Natural killer cell (primary cell): ENCODE results near the gene NR3C2. TPM values are rescaled to one million over a fixed set of nuclear protein-coding genes. Genes with fewer than 3 reads are reported as not detected.

ENCODE experiments used
- ATAC-seq, 3 donors: fragments of 150-1000 bp in 2 of 3; fragments of 200-7000 bp in 1 of 3; cut with Tn5 transposase; 1 replicate in 1 of 3; 2 replicates in 2 of 3; pipeline ENCODE4 v1.10.0; 2021; ENCODE audit warnings: mild to moderate bottlenecking in 2 of 3, moderate library complexity in 2 of 3
- DNase-seq, 2 donors: peaks; one replicate each; pipeline versions ENCODE4 v3.0.0 to v3.0.0-alpha.2; 2013 to 2021; ENCODE audit warnings: mixed read lengths in 1 of 2
- H3K27ac ChIP-seq: one replicate; pipeline ENCODE4 v1.5.1; 2013; ENCODE audit warnings: mild to moderate bottlenecking, low read length
- H3K27me3 ChIP-seq: one replicate; pipeline ENCODE4 v1.6.1; 2013; ENCODE audit warnings: low read length; ENCODE audit not compliant: control insufficient read depth, insufficient read depth
- H3K36me3 ChIP-seq: one replicate; pipeline ENCODE4 v1.6.1; 2013; ENCODE audit warnings: low read length; ENCODE audit not compliant: control insufficient read depth, insufficient read depth
- H3K4me1 ChIP-seq: one replicate; pipeline ENCODE4 v1.6.1; 2013; ENCODE audit warnings: low read length; ENCODE audit not compliant: control insufficient read depth, insufficient read depth
- H3K4me3 ChIP-seq: one replicate; pipeline ENCODE4 v1.5.1; 2013; ENCODE audit warnings: low read length
- H3K9me3 ChIP-seq: one replicate; pipeline ENCODE4 v1.6.1; 2013; ENCODE audit warnings: low read length; ENCODE audit not compliant: control insufficient read depth, insufficient read depth
- H3K27ac Mint-ChIP-seq, 2 donors: one replicate each; pipeline ENCODE4 v1.8.0; 2022; ENCODE audit warnings: mild to moderate bottlenecking in 2 of 2, mixed read lengths in 2 of 2, moderate library complexity in 1 of 2
- H3K27me3 Mint-ChIP-seq, 2 donors: one replicate each; pipeline ENCODE4 v1.8.0; 2022; ENCODE audit warnings: low read depth in 2 of 2, mixed read lengths in 2 of 2
- H3K36me3 Mint-ChIP-seq: one replicate; pipeline ENCODE4 v1.8.0; 2022; ENCODE audit warnings: mixed read lengths
- H3K4me1 Mint-ChIP-seq, 2 donors: one replicate each; pipeline ENCODE4 v1.8.0; 2022; ENCODE audit warnings: mixed read lengths in 2 of 2
- H3K4me3 Mint-ChIP-seq: one replicate; pipeline ENCODE4 v1.8.0; 2022; ENCODE audit warnings: mild to moderate bottlenecking, moderate library complexity, mixed read lengths
- H3K9me3 Mint-ChIP-seq, 2 donors: one replicate each; pipeline ENCODE4 v1.8.0; 2022; ENCODE audit warnings: mixed read lengths in 2 of 2
- CTCF ChIP-seq: fragments of 200-600 bp; IDR thresholded peaks from one replicate; pipeline ENCODE4 v1.8.0; 2022; ENCODE audit warnings: antibody characterized with exemption
- WGBS: methylation state at CpG from one replicate; pipeline ENCODE4 v1.1.7; 2013; ENCODE audit warnings: missing lambda C conversion rate; ENCODE audit not compliant: insufficient coverage; 5-methylcytosine and 5-hydroxymethylcytosine counted together
- intact Hi-C: fragments of 100-400 bp; cut with micrococcal nuclease; formaldehyde crosslinking; loops from one replicate; pipeline ENCODE4 v1.14.2; 2022
- total RNA-seq, 4 donors: library from RNA; stranded (reverse); fragments of 120-200 nt in 1 of 4; gene quantifications; one replicate each; pipeline versions ENCODE4 v1.2.3 to v1.2.4, GENCODE V29; 2013 to 2022

NR3C2 gene
- total RNA-seq, 3 donors from 2014 or later (not counting 1 experiment from before 2014, with no cell fraction given), result 4.2 to 8.6 (median 6.3) TPM

GRCh38 chr4:148081267-148081666 lies 360.9 kb downstream of the NR3C2 start:
- Histone ChIP-seq H3K36me3 (no peaks in the 10 kb centered on the region), H3K27me3 (no peaks in the 10 kb centered on the region), H3K27ac (no peak overlapping the region), H3K4me1 (no peaks in the 10 kb centered on the region), H3K4me3 (no peak overlapping the region), H3K9me3 (no peaks in the 10 kb centered on the region)
- Mint-ChIP-seq H3K4me3 (no peak overlapping the region), H3K9me3 (peaks cover 0 to 9% of the 10 kb centered on the region in 2 donors), H3K36me3 (peaks cover 1% of the 10 kb centered on the region), H3K27me3 (no peaks in the 10 kb centered on the region), H3K4me1 (no peaks in the 10 kb centered on the region), H3K27ac (no peak overlapping the region)
- 94% methylated on average over 12 of the region's 12 CpGs for WGBS
- ATAC-seq (no peak), DNase-seq (no peak)
- intact Hi-C loops, result no loop called here
- no peak for TF ChIP-seq CTCF

GRCh38 chr4:148079961-148080360 lies 362.3 kb downstream of the NR3C2 start:
- Histone ChIP-seq H3K27ac (no peak overlapping the region), H3K9me3 (peaks cover 10% of the 10 kb centered on the region), H3K36me3 (peaks cover 3% of the 10 kb centered on the region), H3K27me3 (no peaks in the 10 kb centered on the region), H3K4me1 (no peaks in the 10 kb centered on the region), H3K4me3 (no peak overlapping the region)
- ATAC-seq (no peak), DNase-seq (no peak)
- Mint-ChIP-seq H3K9me3 (peaks cover 4 to 13% of the 10 kb centered on the region in 2 donors), H3K4me3 (no peak overlapping the region), H3K36me3 (peaks cover 15% of the 10 kb centered on the region), H3K27me3 (no peaks in the 10 kb centered on the region), H3K4me1 (no peaks in the 10 kb centered on the region), H3K27ac (no peak overlapping the region)
- intact Hi-C loops, result no loop called here
- WGBS, result 93% methylated on average over 6 of the region's 7 CpGs
- no peak for TF ChIP-seq CTCF

DNA sequence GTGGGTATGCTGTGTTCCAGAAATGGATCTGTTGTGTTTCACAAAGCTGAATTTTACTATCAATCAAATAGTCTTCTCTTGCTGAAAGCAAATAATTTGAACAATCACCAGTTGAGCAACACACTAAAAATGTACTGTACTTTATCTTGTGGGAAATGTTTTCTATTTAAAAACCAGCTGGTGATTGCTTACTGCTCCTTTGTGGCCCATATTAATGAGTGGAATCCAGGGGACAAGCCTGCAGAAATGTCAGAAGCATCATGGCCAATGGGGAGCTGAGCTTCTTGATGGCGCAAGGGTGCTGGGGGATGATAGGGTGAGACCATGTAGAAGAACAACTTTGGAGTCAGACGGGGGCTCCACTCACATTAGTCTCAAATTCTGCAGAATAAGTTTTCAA lies 364.2 kb downstream of the NR3C2 start:
- Mint-ChIP-seq H3K36me3 (peaks cover 26% of the 10 kb centered on the region), H3K9me3 (peaks cover 4 to 15% of the 10 kb centered on the region in 2 donors), H3K27ac (no peak overlapping the region), H3K4me1 (no peaks in the 10 kb centered on the region), H3K4me3 (no peak overlapping the region), H3K27me3 (no peaks in the 10 kb centered on the region)
- 98% methylated on average over 2 of the region's 2 CpGs for WGBS
- Histone ChIP-seq H3K27ac (no peak overlapping the region), H3K27me3 (no peaks in the 10 kb centered on the region), H3K9me3 (peaks cover 27% of the 10 kb centered on the region), H3K36me3 (peaks cover 16% of the 10 kb centered on the region), H3K4me3 (no peak overlapping the region), H3K4me1 (no peaks in the 10 kb centered on the region)
- DNase-seq (no peak), ATAC-seq (no peak)
- no peak for TF ChIP-seq CTCF
- intact Hi-C loops, result no loop called here

- no peak for TF ChIP-seq CTCF
- Mint-ChIP-seq H3K27me3 (no peaks in the 10 kb centered on the region), H3K4me1 (no peaks in the 10 kb centered on the region), H3K4me3 (no peak overlapping the region), H3K27ac (no peak overlapping the region), H3K9me3 (peaks cover 4 to 15% of the 10 kb centered on the region in 2 donors), H3K36me3 (peaks cover 26% of the 10 kb centered on the region)
- Histone ChIP-seq H3K36me3 (peaks cover 18% of the 10 kb centered on the region), H3K9me3 (peaks cover 27% of the 10 kb centered on the region), H3K27me3 (no peaks in the 10 kb centered on the region), H3K27ac (no peak overlapping the region), H3K4me1 (no peaks in the 10 kb centered on the region), H3K4me3 (no peak overlapping the region)
- 100% methylated on average over 1 of the region's 1 CpG for WGBS
- no peak for ATAC-seq
- intact Hi-C loops, result no loop called here
- no peak for DNase-seq
These were observed 364.6 kb downstream of the NR3C2 start for GRCh38 chr4:148077581-148077980.
